Loucy (cell line): Measurements from ENCODE around the gene HAL.

Experiments used
- H2AFZ ChIP-seq: fragments of 200-600 bp; sonication (generic); 2 replicates; pipeline ENCODE4 v1.6.0; 2016; ENCODE audit warnings: antibody characterized with exemption, mild to moderate bottlenecking, low read length, moderate library complexity
- H3F3A ChIP-seq: fragments of 200-600 bp; 2 replicates; pipeline ENCODE4 v1.6.0; 2016; ENCODE audit warnings: antibody characterized with exemption, low read depth, mild to moderate bottlenecking
- H3K27me3 ChIP-seq: fragments of 200-600 bp; sonication (generic); 2 replicates; pipeline ENCODE4 v1.6.1; 2014; ENCODE audit warnings: low read length, mild to moderate bottlenecking; ENCODE audit not compliant: insufficient read depth, poor library complexity, severe bottlenecking
- H3K36me3 ChIP-seq: fragments of 200-600 bp; sonication (generic); 2 replicates; pipeline ENCODE4 v1.6.1; 2016; ENCODE audit warnings: low read length; ENCODE audit not compliant: insufficient read depth
- H3K4me1 ChIP-seq: fragments of 200-600 bp; sonication (generic); 2 replicates; pipeline ENCODE4 v1.5.1; 2014; ENCODE audit warnings: low read length, mild to moderate bottlenecking; ENCODE audit not compliant: insufficient read depth, poor library complexity, severe bottlenecking
- H3K4me2 ChIP-seq: fragments of 200-600 bp; sonication (generic); 2 replicates; pipeline ENCODE4 v1.6.0; 2014; ENCODE audit warnings: antibody characterized with exemption, low read length, low read depth, mild to moderate bottlenecking; ENCODE audit not compliant: poor library complexity, severe bottlenecking
- H3K4me3 ChIP-seq: fragments of 200-600 bp; sonication (generic); 2 replicates; pipeline ENCODE4 v1.5.1; 2014; ENCODE audit warnings: low read length, mild to moderate bottlenecking, mixed read lengths; ENCODE audit not compliant: poor library complexity, severe bottlenecking
- H3K79me2 ChIP-seq: fragments of 200-600 bp; sonication (generic); 2 replicates; pipeline ENCODE4 v1.6.1; 2014; ENCODE audit warnings: low read length; ENCODE audit not compliant: insufficient read depth
- H3K9ac ChIP-seq: fragments of 200-600 bp; sonication (generic); 2 replicates; pipeline ENCODE4 v1.6.0; 2014; ENCODE audit warnings: mild to moderate bottlenecking, low read depth, low read length, moderate library complexity; ENCODE audit not compliant: poor library complexity, severe bottlenecking
- H3K9me2 ChIP-seq: fragments of 200-600 bp; sonication (generic); replicated peaks from 2 replicates; pipeline ENCODE4 v1.6.1; 2016; ENCODE audit warnings: low read depth, low read length, mixed read lengths
- H3K9me3 ChIP-seq: fragments of 200-600 bp; sonication (generic); 2 replicates; pipeline ENCODE4 v1.6.1; 2014; ENCODE audit warnings: mild to moderate bottlenecking, antibody characterized with exemption, low read length, low read depth; ENCODE audit not compliant: insufficient read depth
- H4K20me1 ChIP-seq: fragments of 200-600 bp; sonication (generic); 2 replicates; pipeline ENCODE4 v1.6.0; 2014; ENCODE audit warnings: antibody characterized with exemption, low read length, mild to moderate bottlenecking; ENCODE audit not compliant: insufficient read depth, poor library complexity, severe bottlenecking
- EZH2phosphoT487 ChIP-seq: fragments of 200-600 bp; IDR thresholded peaks from 2 replicates; pipeline ENCODE4 v1.6.1; 2018; ENCODE audit warnings: antibody characterized with exemption, mild to moderate bottlenecking, moderate library complexity, borderline replicate concordance
- TF ChIP-seq, protein P1 (sequence below): fragments of 200-600 bp; sonication (generic); conservative IDR thresholded peaks from 2 replicates; pipeline ENCODE4 v1.5.1; 2014; ENCODE audit warnings: mild to moderate bottlenecking, antibody characterized with exemption, low read length

Gene HAL

DNA sequence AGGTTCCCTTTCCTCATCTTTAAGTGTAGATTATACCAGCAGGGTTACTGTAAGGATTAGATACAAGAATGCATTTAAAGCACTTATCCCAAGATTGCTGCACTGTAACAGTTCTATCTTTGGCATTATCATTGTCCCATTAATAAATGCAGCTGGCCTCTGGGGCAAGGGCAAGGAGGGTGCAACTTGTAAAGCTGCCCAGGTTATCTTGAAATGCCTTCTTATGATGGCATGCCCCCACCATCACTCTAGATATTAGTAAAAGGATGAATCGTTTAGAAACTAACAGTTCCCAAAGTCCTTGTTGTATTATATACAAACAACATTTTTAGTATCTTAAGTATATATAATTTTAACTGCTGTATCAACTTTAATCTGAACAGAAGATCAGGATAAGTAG, 32.4 kb upstream of the HAL start:
- no peaks in the 10 kb centered on the region for H3K9me3 ChIP-seq
- H3K4me3 ChIP-seq = no peak overlapping the region
- no peaks in the 10 kb centered on the region for H3K27me3 ChIP-seq
- H3K9me2 ChIP-seq = no peaks in the 10 kb centered on the region
- H3K36me3 ChIP-seq = peaks cover 14% of the 10 kb centered on the region; the same call in 1 of the 2 replicates
- peak overlapping the region; percentile 11 for H3K4me2 ChIP-seq
- no peaks in the 10 kb centered on the region for H4K20me1 ChIP-seq
- no peak overlapping the region for H2AFZ ChIP-seq
- no peaks in the 10 kb centered on the region for H3F3A ChIP-seq
- no peak overlapping the region for H3K9ac ChIP-seq
- peaks cover 13% of the 10 kb centered on the region for H3K79me2 ChIP-seq
- H3K4me1 ChIP-seq = peaks cover 19% of the 10 kb centered on the region
- no peak for TF ChIP-seq EZH2phosphoT487
- TF ChIP-seq, protein P1, sequence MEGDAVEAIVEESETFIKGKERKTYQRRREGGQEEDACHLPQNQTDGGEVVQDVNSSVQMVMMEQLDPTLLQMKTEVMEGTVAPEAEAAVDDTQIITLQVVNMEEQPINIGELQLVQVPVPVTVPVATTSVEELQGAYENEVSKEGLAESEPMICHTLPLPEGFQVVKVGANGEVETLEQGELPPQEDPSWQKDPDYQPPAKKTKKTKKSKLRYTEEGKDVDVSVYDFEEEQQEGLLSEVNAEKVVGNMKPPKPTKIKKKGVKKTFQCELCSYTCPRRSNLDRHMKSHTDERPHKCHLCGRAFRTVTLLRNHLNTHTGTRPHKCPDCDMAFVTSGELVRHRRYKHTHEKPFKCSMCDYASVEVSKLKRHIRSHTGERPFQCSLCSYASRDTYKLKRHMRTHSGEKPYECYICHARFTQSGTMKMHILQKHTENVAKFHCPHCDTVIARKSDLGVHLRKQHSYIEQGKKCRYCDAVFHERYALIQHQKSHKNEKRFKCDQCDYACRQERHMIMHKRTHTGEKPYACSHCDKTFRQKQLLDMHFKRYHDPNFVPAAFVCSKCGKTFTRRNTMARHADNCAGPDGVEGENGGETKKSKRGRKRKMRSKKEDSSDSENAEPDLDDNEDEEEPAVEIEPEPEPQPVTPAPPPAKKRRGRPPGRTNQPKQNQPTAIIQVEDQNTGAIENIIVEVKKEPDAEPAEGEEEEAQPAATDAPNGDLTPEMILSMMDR = no peak

DNA sequence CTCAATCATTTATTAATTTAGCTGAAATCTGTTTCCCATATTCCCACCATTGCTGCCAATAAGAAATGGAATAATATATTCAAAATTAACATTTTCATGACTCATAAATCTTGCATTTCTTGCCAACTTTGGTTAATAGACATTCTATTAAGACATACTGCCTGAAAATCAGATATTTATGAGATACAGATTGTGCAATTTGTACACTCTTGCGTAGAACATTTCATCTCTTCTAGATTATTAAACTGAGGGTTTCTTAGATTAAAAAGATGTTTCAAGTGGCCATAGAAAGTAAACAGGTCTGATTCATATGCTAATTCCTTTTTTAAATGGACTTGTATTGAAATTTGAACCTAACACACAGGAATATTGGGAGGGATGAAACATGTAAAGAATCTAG, 30.2 kb upstream of the HAL start:
- no peaks in the 10 kb centered on the region for H3F3A ChIP-seq
- no peak overlapping the region for H3K4me2 ChIP-seq
- no peaks in the 10 kb centered on the region for H3K9me2 ChIP-seq
- no peaks in the 10 kb centered on the region for H3K27me3 ChIP-seq
- H4K20me1 ChIP-seq = no peaks in the 10 kb centered on the region
- H3K9ac ChIP-seq = no peak overlapping the region
- no peaks in the 10 kb centered on the region for H3K9me3 ChIP-seq
- H3K36me3 ChIP-seq = peaks cover 32% of the 10 kb centered on the region; the same call in 1 of the 2 replicates
- H2AFZ ChIP-seq = no peak overlapping the region
- peaks cover 9% of the 10 kb centered on the region for H3K4me1 ChIP-seq
- TF ChIP-seq EZH2phosphoT487 = no peak
- TF ChIP-seq, protein P1 = no peak
- peaks cover 5% of the 10 kb centered on the region; the same call in 1 of the 2 replicates for H3K79me2 ChIP-seq
- no peak overlapping the region for H3K4me3 ChIP-seq

DNA sequence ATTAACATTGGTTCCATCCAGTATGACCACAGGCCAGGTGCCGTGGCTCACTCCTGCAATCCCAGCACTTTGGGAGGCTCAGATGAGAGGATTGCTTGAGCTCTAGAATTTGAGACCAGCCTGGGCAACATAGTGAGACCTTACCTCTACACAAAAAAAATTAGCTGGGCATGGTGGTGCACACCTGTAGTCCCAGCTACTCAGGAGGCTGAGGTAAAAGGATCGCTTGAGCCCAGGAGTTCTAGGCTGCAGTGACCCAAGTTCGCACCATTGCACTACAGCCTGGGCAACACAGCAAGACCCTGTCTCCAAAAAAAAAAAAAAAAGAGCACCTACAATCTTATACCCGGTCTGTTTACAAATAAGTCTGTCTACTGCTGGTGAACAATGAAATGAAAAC, 29.4 kb upstream of the HAL start:
- Histone ChIP-seq H3K9me2 (no peaks in the 10 kb centered on the region), H3F3A (no peaks in the 10 kb centered on the region), H3K27me3 (no peaks in the 10 kb centered on the region), H4K20me1 (no peaks in the 10 kb centered on the region), H3K79me2 (0 out of 2 replicates have a peak, but pooled peaks cover 5% of the 10 kb centered on the region), H3K9ac (no peak overlapping the region), H3K4me1 (peaks cover 5% of the 10 kb centered on the region), H2AFZ (no peak overlapping the region), H3K4me2 (no peak overlapping the region), H3K4me3 (no peak overlapping the region), H3K36me3 (peaks cover 40% of the 10 kb centered on the region; the same call in 1 of the 2 replicates), H3K9me3 (no peaks in the 10 kb centered on the region)
- no peak for TF ChIP-seq EZH2phosphoT487
- TF ChIP-seq, protein P1 = no peak
